ENCODE data around the gene SDCBP2.
A peak's percentile ranks its signal among the peaks of the same experiment; 100 is the strongest.

SDCBP2 gene

DNA sequence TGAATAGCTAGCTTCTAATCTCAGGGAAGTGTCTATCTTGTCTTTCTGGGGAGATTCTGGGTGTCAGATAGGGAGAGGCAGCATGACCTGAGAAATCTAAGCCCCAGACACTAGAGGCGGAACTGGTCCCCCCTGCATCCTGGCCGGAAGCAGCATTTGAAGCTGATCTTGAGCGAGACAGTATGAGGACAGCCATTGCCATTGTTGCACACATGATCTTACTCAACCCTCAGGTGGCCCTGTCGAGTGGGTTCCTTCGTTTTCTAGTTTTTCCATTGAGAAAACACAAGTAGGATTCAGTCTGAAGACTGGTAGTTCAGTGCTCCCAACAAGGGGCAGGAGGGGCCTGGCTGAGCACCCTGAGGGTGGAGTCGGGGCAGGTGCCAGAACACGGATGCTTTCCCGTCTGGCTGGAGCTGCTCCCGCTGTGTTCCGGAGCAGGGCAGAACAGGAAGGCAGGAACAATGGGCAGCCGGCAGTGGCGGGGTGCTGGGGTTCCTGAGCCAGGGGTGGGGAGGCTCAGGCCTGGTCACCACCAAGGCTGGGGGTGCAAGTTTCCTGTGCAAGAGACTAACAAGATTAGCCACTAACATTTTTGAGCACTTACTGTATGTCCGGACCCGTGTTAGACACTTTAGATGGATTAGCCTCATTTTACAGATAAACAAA lies 7.9 kb upstream of the SDCBP2 start:
- TF ChIP-seq TAF1 (IDR thresholded peaks at IDR 0.05; ENCODE audit: borderline replicate concordance, insufficient read depth, low read length) (no peak), POLR2AphosphoS5 (IDR thresholded peaks at IDR 0.05; ENCODE audit: low read depth, low read length) (peak; percentile 37; the same call in 1 of the 2 replicates)

- TF ChIP-seq TAF1 (IDR thresholded peaks at IDR 0.05; ENCODE audit: borderline replicate concordance, insufficient read depth, low read length) (no peak), SIN3A (IDR thresholded peaks at IDR 0.05; ENCODE audit: borderline replicate concordance, insufficient read depth, low read length) (no peak), FOXP2 (optimal IDR thresholded peaks at IDR 0.05; ENCODE audit: borderline replicate concordance, extremely low read depth, extremely low read length, insufficient read depth) (no peak), POLR2AphosphoS5 (IDR thresholded peaks at IDR 0.05; ENCODE audit: low read depth, low read length) (no peak)
- TF ChIP-seq, protein P1, sequence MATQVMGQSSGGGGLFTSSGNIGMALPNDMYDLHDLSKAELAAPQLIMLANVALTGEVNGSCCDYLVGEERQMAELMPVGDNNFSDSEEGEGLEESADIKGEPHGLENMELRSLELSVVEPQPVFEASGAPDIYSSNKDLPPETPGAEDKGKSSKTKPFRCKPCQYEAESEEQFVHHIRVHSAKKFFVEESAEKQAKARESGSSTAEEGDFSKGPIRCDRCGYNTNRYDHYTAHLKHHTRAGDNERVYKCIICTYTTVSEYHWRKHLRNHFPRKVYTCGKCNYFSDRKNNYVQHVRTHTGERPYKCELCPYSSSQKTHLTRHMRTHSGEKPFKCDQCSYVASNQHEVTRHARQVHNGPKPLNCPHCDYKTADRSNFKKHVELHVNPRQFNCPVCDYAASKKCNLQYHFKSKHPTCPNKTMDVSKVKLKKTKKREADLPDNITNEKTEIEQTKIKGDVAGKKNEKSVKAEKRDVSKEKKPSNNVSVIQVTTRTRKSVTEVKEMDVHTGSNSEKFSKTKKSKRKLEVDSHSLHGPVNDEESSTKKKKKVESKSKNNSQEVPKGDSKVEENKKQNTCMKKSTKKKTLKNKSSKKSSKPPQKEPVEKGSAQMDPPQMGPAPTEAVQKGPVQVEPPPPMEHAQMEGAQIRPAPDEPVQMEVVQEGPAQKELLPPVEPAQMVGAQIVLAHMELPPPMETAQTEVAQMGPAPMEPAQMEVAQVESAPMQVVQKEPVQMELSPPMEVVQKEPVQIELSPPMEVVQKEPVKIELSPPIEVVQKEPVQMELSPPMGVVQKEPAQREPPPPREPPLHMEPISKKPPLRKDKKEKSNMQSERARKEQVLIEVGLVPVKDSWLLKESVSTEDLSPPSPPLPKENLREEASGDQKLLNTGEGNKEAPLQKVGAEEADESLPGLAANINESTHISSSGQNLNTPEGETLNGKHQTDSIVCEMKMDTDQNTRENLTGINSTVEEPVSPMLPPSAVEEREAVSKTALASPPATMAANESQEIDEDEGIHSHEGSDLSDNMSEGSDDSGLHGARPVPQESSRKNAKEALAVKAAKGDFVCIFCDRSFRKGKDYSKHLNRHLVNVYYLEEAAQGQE (IDR thresholded peaks at IDR 0.05; ENCODE audit: insufficient read depth in 1 of 2, low read depth in 2 of 2, low read length in 2 of 2), result no peak
Measured at GRCh38 chr20:1335961-1336698, 7.2 kb upstream of the SDCBP2 start.

DNA sequence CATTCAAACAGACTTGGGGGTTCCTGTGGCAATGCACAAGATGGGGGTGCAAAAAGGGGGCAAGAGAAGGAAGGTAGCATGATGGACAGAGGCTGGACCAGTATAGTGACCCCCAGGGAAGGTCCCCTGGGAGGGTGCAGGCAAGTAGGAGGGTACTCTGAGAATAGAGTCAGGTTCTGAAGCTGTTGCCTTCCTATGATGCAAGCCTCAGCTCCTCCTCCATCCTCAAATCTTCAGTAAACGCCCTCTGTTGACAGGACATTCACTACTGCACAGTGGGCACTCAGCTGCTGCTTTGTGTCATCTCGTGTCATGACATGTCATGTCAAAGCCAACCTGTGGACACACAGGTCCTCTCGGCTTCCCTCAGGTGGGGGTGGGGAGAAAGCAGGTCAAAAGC lies 5.8 kb upstream of the SDCBP2 start:
- TF ChIP-seq SIN3A (IDR thresholded peaks at IDR 0.05; ENCODE audit: borderline replicate concordance, insufficient read depth, low read length) (no peak), POLR2AphosphoS5 (IDR thresholded peaks at IDR 0.05; ENCODE audit: low read depth, low read length) (no peak), TAF1 (IDR thresholded peaks at IDR 0.05; ENCODE audit: borderline replicate concordance, insufficient read depth, low read length) (no peak), FOXP2 (optimal IDR thresholded peaks at IDR 0.05; ENCODE audit: borderline replicate concordance, extremely low read depth, extremely low read length, insufficient read depth) (no peak)
- TF ChIP-seq, protein P1 (IDR thresholded peaks at IDR 0.05; ENCODE audit: insufficient read depth in 1 of 2, low read depth in 2 of 2, low read length in 2 of 2), result no peak

DNA sequence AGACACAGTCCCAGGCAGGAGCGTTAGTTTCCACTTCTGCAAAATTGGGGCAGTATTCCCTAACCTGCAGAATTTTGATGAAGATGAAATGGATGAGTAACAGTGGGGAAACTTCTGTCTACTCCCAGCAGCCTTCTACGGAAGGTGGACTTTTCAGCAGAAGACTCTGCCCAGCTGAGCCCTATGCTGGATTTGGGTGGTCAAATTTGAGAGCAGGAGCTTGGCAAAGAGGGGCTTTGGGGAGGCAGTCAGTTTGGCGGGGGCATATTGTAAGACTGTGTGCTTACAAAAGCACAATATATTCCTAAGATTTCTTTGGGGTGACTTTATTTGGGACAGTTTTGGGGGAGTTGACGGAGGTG lies 5.4 kb upstream of the SDCBP2 start:
- TF ChIP-seq POLR2AphosphoS5 (IDR thresholded peaks at IDR 0.05; ENCODE audit: low read depth, low read length) (no peak), FOXP2 (optimal IDR thresholded peaks at IDR 0.05; ENCODE audit: borderline replicate concordance, extremely low read depth, extremely low read length, insufficient read depth) (no peak), SIN3A (IDR thresholded peaks at IDR 0.05; ENCODE audit: borderline replicate concordance, insufficient read depth, low read length) (no peak), TAF1 (IDR thresholded peaks at IDR 0.05; ENCODE audit: borderline replicate concordance, insufficient read depth, low read length) (no peak)
- TF ChIP-seq, protein P1 (IDR thresholded peaks at IDR 0.05; ENCODE audit: insufficient read depth in 1 of 2, low read depth in 2 of 2, low read length in 2 of 2), result no peak

GRCh38 chr20:1333462-1334369 lies 4.8 kb upstream of the SDCBP2 start:
- TF ChIP-seq SIN3A (IDR thresholded peaks at IDR 0.05; ENCODE audit: borderline replicate concordance, insufficient read depth, low read length) (no peak), TAF1 (IDR thresholded peaks at IDR 0.05; ENCODE audit: borderline replicate concordance, insufficient read depth, low read length) (no peak), FOXP2 (optimal IDR thresholded peaks at IDR 0.05; ENCODE audit: borderline replicate concordance, extremely low read depth, extremely low read length, insufficient read depth) (no peak), POLR2AphosphoS5 (IDR thresholded peaks at IDR 0.05; ENCODE audit: low read depth, low read length) (no peak)
- TF ChIP-seq, protein P1 (IDR thresholded peaks at IDR 0.05; ENCODE audit: insufficient read depth in 1 of 2, low read depth in 2 of 2, low read length in 2 of 2), result no peak
